Endothelial cell of umbilical vein (primary cell): ENCODE measurements around the gene MNDA. TPM values are rescaled to one million over a fixed set of nuclear protein-coding genes. Genes with fewer than 3 reads are reported as not detected.

Source experiments
- BruUV-seq: library from RNA; stranded (reverse); fragments of 400-500 nt; replicated peaks from 2 replicates; lab custom pipeline; 2021; lab: Mats Ljungman, UMichigan
- CTCF ChIA-PET: fragments of 300-600, 350-600 bp; sonication (Branson Sonifier 250); formaldehyde crosslinking; loops from one replicate; lab custom pipeline; 2021; ENCODE audit warnings: antibody characterized with exemption, inconsistent platforms; lab: Charles Lee
- POLR2A ChIA-PET: fragments of 300-600, 350-600 bp; sonication (Branson Sonifier 250); formaldehyde crosslinking; loops from one replicate; lab custom pipeline; 2021; ENCODE audit warnings: antibody characterized with exemption, inconsistent platforms; lab: Charles Lee
- DNase-seq: peaks from one replicate; pipeline ENCODE4 v3.0.0-alpha.2; 2011; ENCODE audit warnings: low read depth, low spot score
- FAIRE-seq: peaks from 2 replicates; lab custom pipeline; 2011; peaks lifted over from hg19 to GRCh38; lab: Jason Lieb, UNC
- H2AFZ ChIP-seq: 2 replicates; pipeline ENCODE4 v1.6.0; 2012; ENCODE audit warnings: low read depth, low read length, control low read depth, inconsistent platforms
- H3K27ac ChIP-seq: 2 replicates; pipeline ENCODE4 v1.5.1; 2011; ENCODE audit warnings: low read depth, mild to moderate bottlenecking, control low read depth, low read length, moderate library complexity; ENCODE audit not compliant: insufficient read depth
- H3K27me3 ChIP-seq, 2 experiments: 2 replicates each; pipeline versions ENCODE4 v1.6.0 to v1.6.1; 2011; ENCODE audit warnings: low read length in 2 of 2, mixed read lengths in 1 of 2; ENCODE audit not compliant: control insufficient read depth in 2 of 2, insufficient read depth in 2 of 2
- H3K36me3 ChIP-seq, 2 experiments: 2 replicates in 1 of 2; 3 replicates in 1 of 2; pipeline ENCODE4 v1.5.1; 2011; ENCODE audit warnings: low read length in 2 of 2, mild to moderate bottlenecking in 1 of 2, moderate library complexity in 1 of 2; ENCODE audit not compliant: control insufficient read depth in 2 of 2, insufficient read depth in 2 of 2; ENCODE audit errors: extremely low read depth in 1 of 2
- H3K4me1 ChIP-seq: 3 replicates; pipeline ENCODE4 v1.5.1; 2011; ENCODE audit warnings: mild to moderate bottlenecking, low read length; ENCODE audit not compliant: control insufficient read depth, insufficient read depth; ENCODE audit errors: extremely low read depth
- H3K4me2 ChIP-seq: 2 replicates; pipeline ENCODE4 v1.6.1; 2011; ENCODE audit warnings: low read length, control low read depth, mixed read lengths; ENCODE audit not compliant: insufficient read depth
- H3K4me3 ChIP-seq, 3 experiments: fragments of 200-600 bp in 1 of 3; sonication (generic), shearing (Covaris generic) in 1 of 3; replicated peaks in 1 of 3; 2 replicates each; pipeline ENCODE4 v1.5.1; 2011 to 2016; ENCODE audit warnings: control low read depth in 3 of 3, low read length in 3 of 3, mild to moderate bottlenecking in 2 of 3, inconsistent platforms in 1 of 3, low read depth in 1 of 3, moderate library complexity in 1 of 3; ENCODE audit not compliant: insufficient read depth in 1 of 3
- H3K79me2 ChIP-seq: 2 replicates; pipeline ENCODE4 v1.6.0; 2012; ENCODE audit warnings: low read length, inconsistent platforms; ENCODE audit not compliant: control insufficient read depth, insufficient read depth
- H3K9ac ChIP-seq: replicated peaks from 2 replicates; pipeline ENCODE3; 2011; ENCODE audit warnings: low read length, control low read depth; ENCODE audit not compliant: insufficient read depth; ENCODE audit errors: extremely low read depth
- H3K9me1 ChIP-seq: replicated peaks from 3 replicates; pipeline ENCODE4 v1.6.0; 2011; ENCODE audit warnings: mild to moderate bottlenecking, low read length; ENCODE audit not compliant: control insufficient read depth, insufficient read depth; ENCODE audit errors: extremely low read depth
- H3K9me3 ChIP-seq: replicated peaks from 2 replicates; pipeline ENCODE4 v1.5.1; 2012; ENCODE audit warnings: low read length, inconsistent platforms; ENCODE audit not compliant: control insufficient read depth, insufficient read depth
- H4K20me1 ChIP-seq: replicated peaks from 2 replicates; pipeline ENCODE3; 2011; ENCODE audit warnings: mild to moderate bottlenecking, low read length; ENCODE audit not compliant: control insufficient read depth, insufficient read depth; ENCODE audit errors: extremely low read depth
- EZH2 ChIP-seq: IDR thresholded peaks from 2 replicates; pipeline ENCODE4 v1.6.1; 2012; ENCODE audit warnings: borderline replicate concordance, low read depth, mild to moderate bottlenecking, moderate library complexity, low read length, inconsistent platforms; ENCODE audit not compliant: severe bottlenecking
- FOS ChIP-seq: IDR thresholded peaks from 2 replicates; pipeline ENCODE4 v1.6.1; 2011; ENCODE audit warnings: mild to moderate bottlenecking, low read length, moderate library complexity, borderline replicate concordance; ENCODE audit not compliant: insufficient read depth
- GATA2 ChIP-seq: IDR thresholded peaks from 2 replicates; pipeline ENCODE4 v1.7.0; 2011; ENCODE audit warnings: low read depth, mild to moderate bottlenecking, moderate library complexity, mixed read lengths, low read length; ENCODE audit not compliant: insufficient read length, insufficient read depth
- JUN ChIP-seq: IDR thresholded peaks from 2 replicates; pipeline ENCODE4 v1.6.1; 2011; ENCODE audit warnings: borderline replicate concordance, low read depth; ENCODE audit not compliant: insufficient read length, insufficient read depth
- MAX ChIP-seq: IDR thresholded peaks from 2 replicates; pipeline ENCODE4 v1.6.1; 2011; ENCODE audit not compliant: insufficient read depth, insufficient read length
- MYC ChIP-seq: IDR thresholded peaks from one replicate; pipeline ENCODE4 v1.6.1; 2011; ENCODE audit warnings: mild to moderate bottlenecking, low read depth, low read length
- POLR2A ChIP-seq: IDR thresholded peaks from 2 replicates; pipeline ENCODE4 v1.6.1; 2012; ENCODE audit warnings: low read depth, mild to moderate bottlenecking, control low read depth, low read length
- POLR2AphosphoS5 ChIP-seq: IDR thresholded peaks from 2 replicates; pipeline ENCODE4 v1.6.1; 2012; ENCODE audit warnings: low read depth, mild to moderate bottlenecking, control low read depth, low read length, moderate library complexity; ENCODE audit not compliant: insufficient read depth
- dilution Hi-C: fragments of 300-500 bp; cut with MboI; formaldehyde crosslinking; loops from one replicate; pipeline ENCODE4 v1.15.0; 2019; ENCODE audit warnings: low sequenced_read_pairs; ENCODE audit not compliant: extremely low pct_ligation_motif_present
- intact Hi-C: fragments of 100-400 bp; cut with micrococcal nuclease; formaldehyde crosslinking; loops from one replicate; pipeline ENCODE4 v1.10.0; 2022
- polyA plus RNA-seq, 4 experiments: library from polyadenylated mRNA; depleted of rRNA in 3 of 4; stranded (reverse) in 3 of 4; unstranded in 1 of 4; fragments of >200 nt; gene quantifications; 2 replicates each; pipeline versions ENCODE4 v1.2.1 to v1.2.3, GENCODE V29; 2011 to 2012; ENCODE audit warnings: missing spikeins in 1 of 4
- total RNA-seq: library from RNA; stranded (reverse); gene quantifications from 2 replicates; pipeline ENCODE4 v1.2.3, GENCODE V29; 2021
- TF ChIP-seq, protein P1 (sequence below), 2 donors: IDR thresholded peaks; 1 replicate in 1 of 2; 2 replicates in 1 of 2; pipeline ENCODE4 v1.5.1; 2011; ENCODE audit warnings: low read length in 2 of 2, mild to moderate bottlenecking in 2 of 2, moderate library complexity in 2 of 2, control low read depth in 1 of 2, inconsistent platforms in 1 of 2, low read depth in 1 of 2; ENCODE audit not compliant: insufficient read depth in 1 of 2; ENCODE audit errors: extremely low read depth in 1 of 2

Gene MNDA
- total and polyA plus RNA-seq, 2 donors (not counting 3 experiments of a cell fraction or from before 2014, with no cell fraction given), result not detected

DNA sequence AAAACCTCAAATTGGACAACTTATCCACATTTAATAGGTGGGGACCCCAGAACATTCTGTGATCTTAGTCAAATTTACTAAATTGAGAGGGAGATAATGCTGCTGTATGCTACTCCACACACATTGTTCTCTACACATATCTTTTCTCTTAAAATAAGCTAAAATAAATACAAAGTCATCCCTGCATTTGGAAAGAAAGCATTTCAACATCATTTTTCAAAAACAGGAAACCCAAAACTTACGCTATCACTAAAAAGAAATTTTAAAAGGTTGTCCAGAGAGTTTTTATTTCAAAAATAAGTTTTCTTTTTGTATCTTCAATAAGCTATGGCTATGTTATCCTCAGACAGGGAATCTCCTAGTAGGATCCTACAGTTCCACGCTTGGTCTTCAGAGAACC lies 30.6 kb upstream of the MNDA start:
- intact Hi-C loops (no loop called here), dilution Hi-C loops (no loop called here)
- Histone ChIP-seq H3K9me1 (no peaks in the 10 kb centered on the region), H3K4me2 (no peak overlapping the region), H3K36me3 (no peaks in the 10 kb centered on the region), H3K4me1 (no peaks in the 10 kb centered on the region), H3K9me3 (no peaks in the 10 kb centered on the region), H3K9ac (no peak overlapping the region), H2AFZ (no peak overlapping the region), H3K79me2 (no peaks in the 10 kb centered on the region), H3K27me3 (no peaks in the 10 kb centered on the region), H3K27ac (no peak overlapping the region), H4K20me1 (no peaks in the 10 kb centered on the region), H3K4me3 (no peak overlapping the region)
- FAIRE-seq (no peak), DNase-seq (no peak)
- TF ChIP-seq JUN (no peak), FOS (no peak), MAX (no peak), POLR2A (no peak), MYC (no peak), POLR2AphosphoS5 (no peak), GATA2 (no peak), EZH2 (no peak)
- TF ChIP-seq, protein P1, sequence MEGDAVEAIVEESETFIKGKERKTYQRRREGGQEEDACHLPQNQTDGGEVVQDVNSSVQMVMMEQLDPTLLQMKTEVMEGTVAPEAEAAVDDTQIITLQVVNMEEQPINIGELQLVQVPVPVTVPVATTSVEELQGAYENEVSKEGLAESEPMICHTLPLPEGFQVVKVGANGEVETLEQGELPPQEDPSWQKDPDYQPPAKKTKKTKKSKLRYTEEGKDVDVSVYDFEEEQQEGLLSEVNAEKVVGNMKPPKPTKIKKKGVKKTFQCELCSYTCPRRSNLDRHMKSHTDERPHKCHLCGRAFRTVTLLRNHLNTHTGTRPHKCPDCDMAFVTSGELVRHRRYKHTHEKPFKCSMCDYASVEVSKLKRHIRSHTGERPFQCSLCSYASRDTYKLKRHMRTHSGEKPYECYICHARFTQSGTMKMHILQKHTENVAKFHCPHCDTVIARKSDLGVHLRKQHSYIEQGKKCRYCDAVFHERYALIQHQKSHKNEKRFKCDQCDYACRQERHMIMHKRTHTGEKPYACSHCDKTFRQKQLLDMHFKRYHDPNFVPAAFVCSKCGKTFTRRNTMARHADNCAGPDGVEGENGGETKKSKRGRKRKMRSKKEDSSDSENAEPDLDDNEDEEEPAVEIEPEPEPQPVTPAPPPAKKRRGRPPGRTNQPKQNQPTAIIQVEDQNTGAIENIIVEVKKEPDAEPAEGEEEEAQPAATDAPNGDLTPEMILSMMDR (IDR thresholded peaks at IDR 0.05; ENCODE audit: extremely low read depth in 1 of 2, insufficient read depth in 1 of 2, low read depth in 1 of 2, low read length in 2 of 2), result no peak
- POLR2A ChIA-PET, result no interaction called here
- CTCF ChIA-PET, result no interaction called here
- BruUV-seq, result no TSS peak
